ENCODE measurements around the gene SORCS3.
"Not testable (repeated sequence)": the region's sequence is repeated elsewhere in the genome, so short reads cannot be mapped to it uniquely, and the experiment has no call there.

SORCS3 gene

GRCh38 chr10:104690959-104691358 is 49.9 kb downstream of the SORCS3 start:
- no peak for DNase-seq (ENCODE audit: low read depth)

- no peak for DNase-seq (ENCODE audit: low read depth)
Measured at GRCh38 chr10:104694074-104694473, 53.0 kb downstream of the SORCS3 start.

DNA sequence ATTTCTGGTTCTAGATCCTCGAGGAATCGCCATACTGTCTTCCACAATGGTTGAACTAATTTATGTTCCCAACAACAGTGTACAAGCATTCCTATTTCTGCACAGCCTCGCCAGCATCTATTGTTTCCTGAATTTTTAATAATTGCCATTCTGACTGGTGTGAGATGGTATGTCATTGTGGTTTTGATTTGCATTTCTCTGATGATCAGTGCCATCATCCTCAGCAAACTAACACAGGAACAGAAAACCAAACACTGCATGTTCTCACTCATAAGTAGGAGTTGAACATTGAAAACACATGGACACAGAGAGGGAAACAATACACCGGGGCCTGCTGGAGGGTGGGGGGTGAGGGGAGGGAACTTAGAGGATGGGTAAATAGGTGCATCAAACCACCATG is 62.2 kb downstream of the SORCS3 start:
- DNase-seq (ENCODE audit: low read depth) = not testable (repeated sequence)

DNA sequence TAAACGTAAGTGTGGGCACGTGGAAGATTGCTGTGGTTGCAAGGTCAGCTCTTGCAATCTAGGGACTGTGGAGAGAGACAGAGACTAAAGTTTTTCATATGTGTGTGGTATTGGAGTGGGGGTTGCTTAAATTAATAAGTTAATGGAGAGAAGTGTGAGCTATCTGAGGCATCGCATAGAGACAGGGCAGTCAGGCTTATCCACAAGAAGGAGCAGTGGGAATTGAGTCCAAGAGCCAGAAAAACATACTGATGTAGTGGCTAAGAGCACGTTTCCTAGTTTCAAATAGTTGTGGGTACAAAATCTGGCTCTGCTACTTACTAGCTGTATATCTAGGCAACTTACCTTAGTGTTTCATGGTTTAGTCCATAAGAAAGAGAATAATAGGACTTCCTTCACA is 65.8 kb downstream of the SORCS3 start:
- no peak for DNase-seq (ENCODE audit: low read depth)

DNA sequence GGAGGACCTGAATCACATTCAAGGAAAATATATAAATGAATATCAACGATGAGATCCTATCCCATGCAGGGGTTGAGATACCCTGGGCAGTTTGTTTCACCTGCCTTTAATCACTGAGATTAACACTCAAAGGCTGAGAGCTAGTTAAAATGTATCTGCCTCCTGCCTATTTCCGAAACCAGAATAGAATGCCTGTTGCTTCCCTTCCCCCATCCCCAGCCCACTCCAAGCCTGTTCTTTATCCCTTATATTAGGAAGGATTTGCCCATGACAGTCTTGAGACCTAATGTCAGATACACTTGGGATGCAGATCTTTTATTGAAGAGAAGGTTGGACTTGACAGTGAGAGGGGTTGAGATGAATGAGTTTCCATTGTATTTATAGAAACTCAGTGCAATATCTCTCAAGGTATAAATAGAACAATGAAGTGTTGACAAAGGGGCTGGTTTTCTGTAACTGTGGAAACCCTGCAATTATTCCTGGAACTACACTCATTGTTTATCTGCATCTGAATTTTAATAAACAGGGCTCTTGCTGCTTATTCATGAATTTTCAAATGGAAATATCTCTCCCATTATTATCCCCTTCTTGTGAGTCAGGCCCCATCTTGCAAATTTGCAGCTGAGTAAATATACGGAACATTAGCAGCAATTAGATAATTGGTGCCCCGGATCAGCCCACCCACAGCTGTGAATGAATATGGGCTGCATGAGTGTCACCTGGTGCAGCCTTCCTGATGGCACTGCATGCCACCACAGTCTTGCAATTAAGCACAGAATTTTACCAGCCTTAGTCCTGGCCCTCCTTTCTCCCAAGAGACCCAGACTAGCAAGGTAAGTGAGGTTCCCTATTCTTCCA is 66.7 kb downstream of the SORCS3 start:
- no peak for DNase-seq (ENCODE audit: low read depth)

GRCh38 chr10:104711302-104711721 is 70.2 kb downstream of the SORCS3 start:
- no peak for DNase-seq (ENCODE audit: low read depth)

DNA sequence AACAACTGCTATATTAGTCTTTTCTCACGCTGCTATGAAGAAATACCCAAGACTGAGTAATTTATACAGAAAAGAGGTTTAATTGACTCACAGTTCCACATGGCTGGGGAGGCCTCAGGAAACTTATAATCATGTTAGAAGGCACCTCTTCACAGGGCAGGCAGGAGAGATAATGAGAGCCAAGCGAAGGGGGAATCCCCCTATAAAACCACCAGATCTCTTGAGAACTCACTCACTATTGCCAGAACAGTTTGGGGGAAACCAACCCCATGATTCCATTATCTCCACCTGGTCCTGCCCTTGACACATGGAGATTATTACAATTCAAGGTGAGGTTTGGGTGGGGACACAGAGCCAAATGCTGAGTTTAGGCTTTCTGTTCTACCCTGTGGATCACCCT is 89.5 kb downstream of the SORCS3 start:
- DNase-seq (ENCODE audit: low read depth) = not testable (repeated sequence)

DNA sequence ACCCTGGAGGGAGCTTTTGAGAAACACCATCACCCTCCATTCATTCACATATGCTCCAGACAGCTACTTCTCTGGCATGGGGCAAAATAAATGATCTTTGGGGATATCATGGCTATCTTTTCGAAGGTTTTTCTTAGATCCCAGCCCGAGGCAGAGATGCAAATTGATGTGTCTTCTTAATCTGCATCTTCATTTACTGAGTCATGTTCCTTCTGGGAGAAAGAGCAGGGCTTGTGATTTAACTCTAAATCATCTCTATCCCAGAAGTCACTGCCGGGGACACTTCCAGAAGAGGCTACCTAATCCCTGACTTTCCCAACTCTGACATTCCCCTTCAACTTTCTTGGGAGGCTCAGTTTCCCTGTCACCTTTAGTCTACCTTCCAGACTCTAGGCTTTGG is 90.1 kb downstream of the SORCS3 start:
- no peak for DNase-seq (ENCODE audit: low read depth)

DNA sequence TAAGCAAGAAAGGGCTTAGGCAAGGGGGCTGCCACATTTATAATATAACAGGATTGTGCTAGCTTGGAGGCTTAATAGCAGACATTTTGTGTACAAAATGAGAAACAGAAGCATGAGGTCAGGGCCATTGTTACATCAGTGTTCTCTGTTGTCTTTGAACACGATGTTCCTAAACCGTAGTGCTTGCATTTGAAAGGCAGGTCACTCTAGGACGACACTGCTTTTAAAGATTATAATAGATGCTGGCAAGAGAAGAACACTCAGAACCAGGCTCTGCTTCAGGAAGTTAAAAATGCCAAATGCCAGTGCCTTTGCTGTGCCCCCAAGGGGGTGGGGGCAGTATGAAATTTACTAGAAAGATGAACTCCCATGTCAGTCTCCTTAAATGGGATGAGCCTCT is 91.1 kb downstream of the SORCS3 start:
- DNase-seq (ENCODE audit: low read depth) = no peak

DNA sequence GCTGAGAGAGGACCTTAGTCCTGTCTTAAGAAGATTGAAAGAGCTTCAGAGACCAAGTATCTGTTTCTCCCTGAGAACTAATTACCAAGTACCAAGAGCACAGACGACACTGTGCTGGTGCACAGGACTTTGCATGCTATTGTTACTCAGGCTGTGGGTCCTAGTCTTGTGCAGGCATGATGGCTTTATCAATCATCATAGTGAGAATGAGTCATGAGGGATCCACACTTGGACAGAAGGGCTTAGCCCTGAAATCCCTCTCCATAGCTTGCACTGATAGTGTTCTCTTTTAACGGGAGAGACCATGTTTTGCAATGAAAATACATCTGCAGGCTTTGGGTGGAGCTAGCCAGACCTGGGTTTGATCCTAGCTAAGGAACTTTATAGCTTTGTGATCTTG is 93.3 kb downstream of the SORCS3 start:
- no peak for DNase-seq (ENCODE audit: low read depth)

- DNase-seq (ENCODE audit: low read depth) = no peak
Measured at GRCh38 chr10:104735036-104735756, 94.1 kb downstream of the SORCS3 start.

- no peak for DNase-seq (ENCODE audit: low read depth)
Measured at GRCh38 chr10:104735757-104736391, 94.8 kb downstream of the SORCS3 start.

GRCh38 chr10:104741127-104741526 is 100.0 kb downstream of the SORCS3 start:
- no peak for DNase-seq (ENCODE audit: low read depth)

GRCh38 chr10:104744052-104744451 is 103.0 kb downstream of the SORCS3 start:
- DNase-seq (ENCODE audit: low read depth) = no peak

GRCh38 chr10:104750291-104750690 is 109.2 kb downstream of the SORCS3 start:
- no peak for DNase-seq (ENCODE audit: low read depth)

DNA sequence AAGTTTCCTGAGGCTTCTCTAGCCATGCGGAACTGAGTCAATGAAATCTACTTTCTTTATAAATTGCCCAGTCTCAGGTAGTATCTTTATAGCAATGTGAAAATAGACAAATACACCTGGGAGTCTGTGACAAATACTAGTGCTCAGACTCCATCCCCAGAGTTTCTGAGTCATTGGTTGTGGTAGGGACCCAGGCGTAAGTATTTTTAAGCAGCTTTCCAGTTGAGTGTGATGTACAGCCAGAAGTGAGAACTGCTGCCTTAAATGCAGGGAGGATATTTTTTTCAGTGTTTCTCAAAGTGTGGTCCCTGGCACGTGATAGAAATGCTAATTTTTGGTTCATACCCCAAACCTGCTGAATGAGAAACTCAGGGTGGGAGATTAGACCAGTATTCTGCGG is 121.7 kb downstream of the SORCS3 start:
- DNase-seq (ENCODE audit: low read depth) = no peak

DNA sequence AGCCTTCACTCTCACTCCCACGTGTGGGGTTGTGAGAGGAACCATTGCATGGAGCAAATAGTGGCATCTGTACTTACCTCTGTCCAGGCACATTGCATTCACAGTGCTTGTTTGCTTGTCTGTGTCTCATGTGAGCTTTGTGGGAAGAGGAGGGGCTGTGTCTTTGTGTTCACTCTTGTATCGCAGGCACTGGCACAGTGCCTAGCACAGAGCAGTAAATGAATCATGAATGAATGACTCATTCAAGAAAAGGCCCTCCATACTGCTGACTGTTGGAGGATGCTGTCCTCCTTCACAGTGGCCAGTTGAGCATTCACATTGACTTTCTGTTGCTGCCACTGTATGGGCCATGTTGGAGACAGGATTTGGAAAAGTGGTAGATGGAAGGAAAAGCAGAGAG is 125.3 kb downstream of the SORCS3 start:
- DNase-seq (ENCODE audit: low read depth) = no peak

DNA sequence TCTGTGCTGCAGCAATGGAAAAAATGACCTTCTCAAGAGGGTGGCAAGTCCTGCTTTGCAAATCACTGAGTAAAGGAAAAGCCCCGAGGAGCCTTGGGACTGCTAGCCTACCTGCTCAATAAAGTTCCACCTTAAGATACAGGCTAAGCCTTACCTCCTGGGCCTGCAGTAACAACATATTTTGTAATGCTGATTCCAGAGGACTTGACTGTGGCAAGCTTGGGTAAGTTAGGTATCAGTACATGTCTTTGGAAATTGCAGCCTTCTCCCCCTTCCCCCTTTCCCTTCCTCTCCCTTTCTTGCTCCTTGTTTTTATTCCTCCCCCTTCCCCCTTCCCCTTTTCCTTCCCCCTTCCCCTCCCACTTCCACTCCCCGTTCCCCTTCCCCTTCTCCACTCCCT is 126.2 kb downstream of the SORCS3 start:
- DNase-seq (ENCODE audit: low read depth) = no peak

DNA sequence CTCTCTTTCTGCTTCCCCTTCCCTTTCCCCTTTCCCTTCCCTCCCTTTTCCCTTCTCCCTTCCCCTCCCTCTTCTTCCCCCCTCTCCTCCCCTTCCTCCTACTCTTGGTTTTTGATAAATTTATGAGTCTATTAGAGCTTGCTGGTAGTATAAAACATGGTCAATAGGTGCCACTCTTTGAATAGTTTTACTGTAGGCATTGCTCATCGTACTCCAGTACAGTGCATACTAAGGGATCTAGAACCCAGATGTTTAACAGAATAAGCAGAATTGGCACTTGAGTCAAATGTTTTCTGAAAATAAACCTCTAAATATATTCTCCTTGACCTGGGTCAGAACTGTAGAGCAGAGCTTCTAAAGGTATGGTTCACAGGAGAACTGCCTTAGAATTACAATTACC is 126.7 kb downstream of the SORCS3 start:
- DNase-seq (ENCODE audit: low read depth) = no peak

DNA sequence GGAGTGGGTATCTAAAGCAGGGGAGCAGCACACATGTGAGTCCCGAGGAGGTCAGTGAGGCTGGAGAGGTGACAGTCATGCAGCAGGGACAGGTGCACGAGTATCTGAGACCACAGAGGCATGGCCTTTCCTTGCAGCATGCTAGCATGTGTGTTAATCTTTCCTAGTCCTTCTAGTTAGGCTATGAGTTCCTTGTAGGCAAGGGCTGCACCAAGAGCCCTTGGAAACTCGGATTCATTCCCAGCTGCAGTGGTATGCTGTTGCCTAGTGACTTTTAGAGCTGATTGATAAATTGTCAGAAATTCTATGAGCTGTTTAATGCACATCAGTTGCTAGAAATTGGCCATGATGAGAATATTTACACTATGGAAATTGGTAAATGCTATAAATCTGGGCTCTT is 132.0 kb downstream of the SORCS3 start:
- no peak for DNase-seq (ENCODE audit: low read depth)

DNA sequence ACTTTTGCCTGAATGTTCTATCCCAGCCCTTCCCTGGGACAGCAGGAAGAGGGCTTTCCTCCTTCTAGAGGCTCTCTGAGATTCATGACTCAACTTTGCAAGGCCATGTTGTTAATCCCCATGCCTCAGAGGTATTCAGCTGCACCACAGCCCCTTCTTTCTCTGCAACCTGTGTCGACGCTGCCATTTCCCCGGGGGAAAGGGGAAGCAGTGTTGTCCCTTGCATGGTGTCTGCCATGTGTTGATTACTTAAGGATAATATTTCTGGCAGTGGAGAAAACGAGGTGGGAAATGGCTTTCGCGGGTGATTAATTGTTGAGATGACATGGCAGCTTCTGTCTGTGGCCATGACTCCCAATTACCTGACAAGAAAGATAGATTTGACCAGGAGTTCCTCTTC is 133.1 kb downstream of the SORCS3 start:
- DNase-seq (ENCODE audit: low read depth) = no peak

DNA sequence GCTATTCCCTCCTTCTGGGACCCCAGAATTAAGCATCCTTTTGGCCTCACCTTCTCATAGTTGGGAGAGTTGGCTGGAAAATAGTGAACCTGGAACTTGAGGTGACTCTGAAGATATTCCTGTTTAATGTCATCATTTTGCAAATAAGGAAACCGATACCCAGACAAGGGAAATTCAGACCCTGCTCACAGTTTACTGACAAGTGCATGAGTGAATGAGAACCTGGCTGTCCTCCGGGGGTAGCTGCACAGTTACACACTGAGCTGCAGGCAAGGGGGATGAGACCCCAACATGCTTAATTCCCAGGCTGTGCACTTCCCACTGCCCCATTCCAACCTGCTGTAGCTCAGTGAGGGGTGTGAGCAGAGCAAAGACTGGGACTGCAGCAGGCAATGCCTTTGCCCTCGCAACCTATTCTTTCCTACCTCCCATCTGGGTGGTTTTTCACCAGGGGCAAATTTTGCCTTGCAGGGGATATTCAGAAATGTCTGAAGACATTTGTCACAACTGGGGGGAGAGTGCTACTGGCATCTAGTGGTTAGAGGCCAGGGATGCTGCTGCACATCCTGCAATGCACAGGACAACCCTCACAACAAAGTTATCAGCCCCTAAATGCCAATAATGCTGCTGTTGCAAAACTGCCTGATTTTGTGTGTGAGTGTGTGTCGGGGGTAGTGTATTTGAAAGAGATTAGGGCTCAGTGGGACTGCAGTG is 136.2 kb downstream of the SORCS3 start:
- no peak for DNase-seq (ENCODE audit: low read depth)

Data from HS-27A (cell line).